Upper lobe of right lung (tissue), 1 donor: ENCODE results near the gene CDH23. TPM values are rescaled to one million over a fixed set of nuclear protein-coding genes. Genes with fewer than 3 reads are reported as not detected.

Source experiments
- ATAC-seq: fragments of 200-7000 bp; cut with Tn5 transposase; one replicate; pipeline ENCODE4 v1.9.1; 2020; ENCODE audit warnings: mild to moderate bottlenecking, moderate library complexity
- DNase-seq: peaks from one replicate; pipeline ENCODE4 v3.0.0-alpha.2; 2020
- H3K27ac ChIP-seq: fragments of 200-600 bp; one replicate; pipeline ENCODE4 v1.8.0; 2022
- H3K27me3 ChIP-seq: fragments of 200-600 bp; one replicate; pipeline ENCODE4 v1.8.0; 2022; ENCODE audit warnings: mild to moderate bottlenecking
- H3K36me3 ChIP-seq: fragments of 200-600 bp; one replicate; pipeline ENCODE4 v1.8.0; 2022
- H3K4me1 ChIP-seq: fragments of 200-600 bp; one replicate; pipeline ENCODE4 v1.8.0; 2022
- H3K4me3 ChIP-seq: fragments of 200-600 bp; one replicate; pipeline ENCODE4 v1.8.0; 2022; ENCODE audit warnings: mild to moderate bottlenecking
- H3K9me3 ChIP-seq: fragments of 200-600 bp; one replicate; pipeline ENCODE4 v1.8.0; 2022
- CTCF ChIP-seq: fragments of 200-600 bp; IDR thresholded peaks from one replicate; pipeline ENCODE4 v1.8.0; 2022; ENCODE audit warnings: antibody characterized with exemption
- intact Hi-C: fragments of 100-400 bp; cut with DNase I; formaldehyde crosslinking; loops from one replicate; pipeline ENCODE4 v1.11.0; 2022
- total RNA-seq: library from RNA; stranded (reverse); fragmentation: NEBNext Ultra II Directional; extraction: Animal tissue kit (Norgen Biotek cat#: 25700); gene quantifications from one replicate; pipeline ENCODE4 v1.2.1, GENCODE V29; 2021
- donor health status: DM: no; HTN: yes; CAD: no; lungs with severe emphysema.

CDH23 gene
- total RNA-seq, 1 donor from 2014 or later: 10.9 TPM

- Histone ChIP-seq H3K36me3 (no peaks in the 10 kb centered on the region), H3K4me3 (no peak overlapping the region), H3K27ac (no peak overlapping the region), H3K27me3 (no peaks in the 10 kb centered on the region), H3K4me1 (no peaks in the 10 kb centered on the region), H3K9me3 (no peaks in the 10 kb centered on the region)
- TF ChIP-seq CTCF: no peak
- no peak for DNase-seq
- intact Hi-C loops: loop anchor here (10.0 kb wide), 1 partner anchor 176 kb away; no protein-coding TSS in a partner anchor
- peak; percentile 71 for ATAC-seq
These were observed 164.4 kb downstream of the CDH23 start for GRCh38 chr10:71561003-71561574.

GRCh38 chr10:71562181-71562580 lies 165.5 kb downstream of the CDH23 start:
- DNase-seq: no peak
- intact Hi-C loops: loop anchor here (10.0 kb wide), 1 partner anchor 177 kb away; no protein-coding TSS in a partner anchor
- no peak for TF ChIP-seq CTCF
- H3K9me3 ChIP-seq: no peaks in the 10 kb centered on the region
- H3K4me3 ChIP-seq: no peak overlapping the region
- no peaks in the 10 kb centered on the region for H3K4me1 ChIP-seq
- no peaks in the 10 kb centered on the region for H3K27me3 ChIP-seq
- H3K36me3 ChIP-seq: no peaks in the 10 kb centered on the region
- ATAC-seq: no peak
- H3K27ac ChIP-seq: no peak overlapping the region

GRCh38 chr10:71562904-71563303 lies 166.2 kb downstream of the CDH23 start:
- DNase-seq: no peak
- H3K9me3 ChIP-seq: no peaks in the 10 kb centered on the region
- no peaks in the 10 kb centered on the region for H3K36me3 ChIP-seq
- H3K27ac ChIP-seq: no peak overlapping the region
- H3K27me3 ChIP-seq: no peaks in the 10 kb centered on the region
- no peak for TF ChIP-seq CTCF
- H3K4me3 ChIP-seq: no peak overlapping the region
- no peaks in the 10 kb centered on the region for H3K4me1 ChIP-seq
- intact Hi-C loops: loop anchor here (10.0 kb wide), 1 partner anchor 178 kb away; no protein-coding TSS in a partner anchor
- no peak for ATAC-seq

GRCh38 chr10:71564194-71564820 lies 167.6 kb downstream of the CDH23 start:
- intact Hi-C loops: loop anchor here (10.0 kb wide), 1 partner anchor 180 kb away; no protein-coding TSS in a partner anchor
- H3K36me3 ChIP-seq: no peaks in the 10 kb centered on the region
- no peak for TF ChIP-seq CTCF
- no peak overlapping the region for H3K4me3 ChIP-seq
- no peak for ATAC-seq
- H3K9me3 ChIP-seq: no peaks in the 10 kb centered on the region
- no peaks in the 10 kb centered on the region for H3K4me1 ChIP-seq
- H3K27ac ChIP-seq: no peak overlapping the region
- no peaks in the 10 kb centered on the region for H3K27me3 ChIP-seq
- DNase-seq: no peak

- Histone ChIP-seq H3K9me3 (no peaks in the 10 kb centered on the region), H3K27me3 (no peaks in the 10 kb centered on the region), H3K36me3 (no peaks in the 10 kb centered on the region), H3K4me1 (no peaks in the 10 kb centered on the region), H3K4me3 (no peak overlapping the region), H3K27ac (no peak overlapping the region)
- DNase-seq (no peak), ATAC-seq (no peak)
- intact Hi-C loops: loop anchor here (10.0 kb wide), 1 partner anchor 181 kb away; no protein-coding TSS in a partner anchor
- TF ChIP-seq CTCF: no peak
These were observed 168.7 kb downstream of the CDH23 start for GRCh38 chr10:71565284-71566000.
